ENCODE measurements around the gene OR10C1. TPM values are rescaled to one million over a fixed set of nuclear protein-coding genes. Genes with fewer than 3 reads are reported as not detected.

OR10C1 gene
- total RNA-seq, 2 donors from 2014 or later, result not detected

DNA sequence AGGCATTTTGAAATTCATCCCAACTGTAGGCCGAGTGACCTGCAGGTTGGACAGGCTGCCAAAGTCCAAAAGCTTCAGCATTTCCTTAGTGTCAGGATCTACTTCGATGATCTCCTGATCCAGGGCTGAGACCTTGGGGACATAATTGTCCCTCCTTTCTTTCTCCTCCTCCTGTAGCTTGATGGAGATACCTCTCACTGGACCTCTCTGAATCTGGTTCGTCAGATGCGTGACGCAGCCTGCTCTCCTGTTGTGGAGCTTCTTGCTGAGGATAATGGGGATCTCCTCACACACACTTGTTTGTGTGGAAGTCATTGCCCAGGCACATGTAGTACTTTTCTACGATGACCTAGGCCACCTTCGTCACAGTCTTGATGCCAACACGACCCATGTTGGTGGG, 50.2 kb downstream of the OR10C1 start:
- Histone ChIP-seq H3K27ac (ENCODE audit: low read depth, low read length) (no peak overlapping the region), H3K27me3 (ENCODE audit: control insufficient read depth, insufficient read depth, low read length, poor library complexity, severe bottlenecking) (no peaks in the 10 kb centered on the region), H3K4me1 (ENCODE audit: control insufficient read depth, insufficient read depth, low read length) (no peaks in the 10 kb centered on the region), H3K36me3 (ENCODE audit: control insufficient read depth, insufficient read depth, low read length) (no peaks in the 10 kb centered on the region), H3K9me3 (ENCODE audit: control insufficient read depth, low read length) (peaks cover 8% of the 10 kb centered on the region), H3K4me3 (ENCODE audit: low read length) (no peak overlapping the region), H3K9ac (ENCODE audit: extremely low read depth, low read length, poor library complexity, severe bottlenecking) (no peak overlapping the region)
- Mint-ChIP-seq H3K36me3 (ENCODE audit: low read depth) (no peaks in the 10 kb centered on the region), H3K4me3 (no peak overlapping the region), H3K27me3 (ENCODE audit: insufficient read depth) (no peaks in the 10 kb centered on the region), H3K4me1 (no peaks in the 10 kb centered on the region), H3K9me3 (no peaks in the 10 kb centered on the region), H3K27ac (no peak overlapping the region)
- DNase-seq, result no peak
- TF ChIP-seq, protein P1, sequence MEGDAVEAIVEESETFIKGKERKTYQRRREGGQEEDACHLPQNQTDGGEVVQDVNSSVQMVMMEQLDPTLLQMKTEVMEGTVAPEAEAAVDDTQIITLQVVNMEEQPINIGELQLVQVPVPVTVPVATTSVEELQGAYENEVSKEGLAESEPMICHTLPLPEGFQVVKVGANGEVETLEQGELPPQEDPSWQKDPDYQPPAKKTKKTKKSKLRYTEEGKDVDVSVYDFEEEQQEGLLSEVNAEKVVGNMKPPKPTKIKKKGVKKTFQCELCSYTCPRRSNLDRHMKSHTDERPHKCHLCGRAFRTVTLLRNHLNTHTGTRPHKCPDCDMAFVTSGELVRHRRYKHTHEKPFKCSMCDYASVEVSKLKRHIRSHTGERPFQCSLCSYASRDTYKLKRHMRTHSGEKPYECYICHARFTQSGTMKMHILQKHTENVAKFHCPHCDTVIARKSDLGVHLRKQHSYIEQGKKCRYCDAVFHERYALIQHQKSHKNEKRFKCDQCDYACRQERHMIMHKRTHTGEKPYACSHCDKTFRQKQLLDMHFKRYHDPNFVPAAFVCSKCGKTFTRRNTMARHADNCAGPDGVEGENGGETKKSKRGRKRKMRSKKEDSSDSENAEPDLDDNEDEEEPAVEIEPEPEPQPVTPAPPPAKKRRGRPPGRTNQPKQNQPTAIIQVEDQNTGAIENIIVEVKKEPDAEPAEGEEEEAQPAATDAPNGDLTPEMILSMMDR (conservative IDR thresholded peaks at IDR 0.05), result no peak
- 88 to 96% methylated on average over 2 to 6 of the region's 8 CpGs for WGBS, 2 experiments (ENCODE audit: insufficient coverage in 1 of 2, insufficient read length in 1 of 2)

DNA sequence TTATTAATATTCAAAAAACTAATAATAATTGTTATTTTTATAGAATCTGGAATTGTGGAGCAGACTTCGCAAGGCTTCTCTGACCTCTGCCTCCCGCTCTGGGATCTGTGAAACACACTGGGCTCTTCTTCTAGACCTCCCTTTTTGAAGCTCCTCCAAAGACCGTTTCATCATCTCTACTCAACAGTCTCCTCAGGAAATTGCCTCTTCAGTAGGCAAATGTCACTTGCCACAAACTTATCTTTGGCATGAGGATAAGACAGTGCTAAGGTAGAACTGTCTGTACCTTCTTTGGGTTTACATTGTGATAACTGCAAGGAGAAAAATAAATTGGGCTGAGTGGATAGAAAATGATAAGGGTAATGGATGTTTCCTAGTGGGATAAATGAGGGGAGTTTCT, 50.9 kb downstream of the OR10C1 start:
- Histone ChIP-seq H3K9ac (ENCODE audit: extremely low read depth, low read length, poor library complexity, severe bottlenecking) (no peak overlapping the region), H3K4me1 (ENCODE audit: control insufficient read depth, insufficient read depth, low read length) (no peaks in the 10 kb centered on the region), H3K4me3 (ENCODE audit: low read length) (no peak overlapping the region), H3K36me3 (ENCODE audit: control insufficient read depth, insufficient read depth, low read length) (no peaks in the 10 kb centered on the region), H3K27me3 (ENCODE audit: control insufficient read depth, insufficient read depth, low read length, poor library complexity, severe bottlenecking) (no peaks in the 10 kb centered on the region), H3K27ac (ENCODE audit: low read depth, low read length) (no peak overlapping the region), H3K9me3 (ENCODE audit: control insufficient read depth, low read length) (peaks cover 8% of the 10 kb centered on the region)
- no peak overlapping the region for H3K27ac Mint-ChIP-seq
- H3K9me3 Mint-ChIP-seq, result no peaks in the 10 kb centered on the region
- H3K36me3 Mint-ChIP-seq (ENCODE audit: low read depth), result no peaks in the 10 kb centered on the region
- no peak overlapping the region for H3K4me3 Mint-ChIP-seq
- 74 to 98% methylated on average over 2 to 3 of the region's 3 CpGs for WGBS, 2 experiments (ENCODE audit: insufficient coverage in 1 of 2, insufficient read length in 1 of 2)
- no peaks in the 10 kb centered on the region for H3K4me1 Mint-ChIP-seq
- TF ChIP-seq, protein P1 (conservative IDR thresholded peaks at IDR 0.05), result no peak
- no peak for DNase-seq
- no peaks in the 10 kb centered on the region for H3K27me3 Mint-ChIP-seq (ENCODE audit: insufficient read depth)

DNA sequence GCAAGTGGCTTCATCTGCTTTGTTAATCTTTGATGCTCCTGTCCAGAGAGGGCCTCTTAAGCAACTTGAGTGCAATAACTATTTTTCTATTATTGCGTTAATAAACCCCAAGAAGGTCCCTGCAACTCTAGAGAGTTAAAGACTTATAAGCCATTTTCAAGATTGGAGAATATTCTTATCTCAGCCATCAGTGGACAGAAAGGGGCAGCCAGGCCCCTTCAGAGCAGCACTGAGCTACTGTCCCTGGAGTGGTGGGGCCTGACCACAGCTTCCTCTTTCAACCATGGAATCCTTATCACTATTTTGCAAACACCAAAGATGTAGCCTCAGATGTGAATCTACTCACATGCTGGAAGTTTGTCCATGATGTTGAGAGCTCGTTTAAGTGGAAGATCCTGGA, 51.4 kb downstream of the OR10C1 start:
- no peaks in the 10 kb centered on the region for H3K27me3 ChIP-seq (ENCODE audit: control insufficient read depth, insufficient read depth, low read length, poor library complexity, severe bottlenecking)
- H3K36me3 Mint-ChIP-seq (ENCODE audit: low read depth), result no peaks in the 10 kb centered on the region
- H3K4me3 Mint-ChIP-seq, result no peak overlapping the region
- H3K9me3 Mint-ChIP-seq, result no peaks in the 10 kb centered on the region
- H3K4me1 ChIP-seq (ENCODE audit: control insufficient read depth, insufficient read depth, low read length), result no peaks in the 10 kb centered on the region
- no peaks in the 10 kb centered on the region for H3K4me1 Mint-ChIP-seq
- H3K27me3 Mint-ChIP-seq (ENCODE audit: insufficient read depth), result no peaks in the 10 kb centered on the region
- no peak overlapping the region for H3K9ac ChIP-seq (ENCODE audit: extremely low read depth, low read length, poor library complexity, severe bottlenecking)
- peaks cover 8% of the 10 kb centered on the region for H3K9me3 ChIP-seq (ENCODE audit: control insufficient read depth, low read length)
- no peak for DNase-seq
- no peaks in the 10 kb centered on the region for H3K36me3 ChIP-seq (ENCODE audit: control insufficient read depth, insufficient read depth, low read length)
- H3K4me3 ChIP-seq (ENCODE audit: low read length), result no peak overlapping the region
- H3K27ac ChIP-seq (ENCODE audit: low read depth, low read length), result no peak overlapping the region
- 89 to 100% methylated on average over 1 to 2 of the region's 2 CpGs for whole genome bisulfite sequencing, 2 experiments (ENCODE audit: insufficient coverage in 1 of 2, insufficient read length in 1 of 2)
- TF ChIP-seq, protein P1 (conservative IDR thresholded peaks at IDR 0.05), result no peak
- H3K27ac Mint-ChIP-seq, result no peak overlapping the region

Other genes starting within 250 kb of the OR10C1 start
- gene OR14J1, start 137.6 kb upstream of the OR10C1 start, total RNA-seq, result not detected
- gene OR5V1, start 70.4 kb upstream of the OR10C1 start, total RNA-seq, result not detected
- gene OR12D3, start 64.0 kb upstream of the OR10C1 start, total RNA-seq, result not detected
- gene OR12D2, start 43.7 kb upstream of the OR10C1 start, total RNA-seq, result not detected
- not detected for gene OR12D1, start 24.4 kb upstream of the OR10C1 start, total RNA-seq
- gene OR11A1, start 17.8 kb downstream of the OR10C1 start, total RNA-seq, result not detected
- not detected for gene OR2H1, start 17.8 kb downstream of the OR10C1 start, total RNA-seq
- gene MAS1L, start 48.6 kb downstream of the OR10C1 start, total RNA-seq, result not detected
- not detected for gene UBD, start 120.4 kb downstream of the OR10C1 start, total RNA-seq
- not detected for gene OR2H2, start 145.8 kb downstream of the OR10C1 start, total RNA-seq
- 10 to 100 TPM; 81.8 to 99.1 TPM for gene GABBR1, start 193.9 kb downstream of the OR10C1 start, total RNA-seq
- not detected for gene MOG, start 217.8 kb downstream of the OR10C1 start, total RNA-seq
- under 1 TPM; 0.24 to 0.59 TPM for gene ZFP57, start 241.8 kb downstream of the OR10C1 start, total RNA-seq

Data from endodermal cell (in vitro differentiated cells).